ENCODE data around the gene USP40.

USP40 gene

DNA sequence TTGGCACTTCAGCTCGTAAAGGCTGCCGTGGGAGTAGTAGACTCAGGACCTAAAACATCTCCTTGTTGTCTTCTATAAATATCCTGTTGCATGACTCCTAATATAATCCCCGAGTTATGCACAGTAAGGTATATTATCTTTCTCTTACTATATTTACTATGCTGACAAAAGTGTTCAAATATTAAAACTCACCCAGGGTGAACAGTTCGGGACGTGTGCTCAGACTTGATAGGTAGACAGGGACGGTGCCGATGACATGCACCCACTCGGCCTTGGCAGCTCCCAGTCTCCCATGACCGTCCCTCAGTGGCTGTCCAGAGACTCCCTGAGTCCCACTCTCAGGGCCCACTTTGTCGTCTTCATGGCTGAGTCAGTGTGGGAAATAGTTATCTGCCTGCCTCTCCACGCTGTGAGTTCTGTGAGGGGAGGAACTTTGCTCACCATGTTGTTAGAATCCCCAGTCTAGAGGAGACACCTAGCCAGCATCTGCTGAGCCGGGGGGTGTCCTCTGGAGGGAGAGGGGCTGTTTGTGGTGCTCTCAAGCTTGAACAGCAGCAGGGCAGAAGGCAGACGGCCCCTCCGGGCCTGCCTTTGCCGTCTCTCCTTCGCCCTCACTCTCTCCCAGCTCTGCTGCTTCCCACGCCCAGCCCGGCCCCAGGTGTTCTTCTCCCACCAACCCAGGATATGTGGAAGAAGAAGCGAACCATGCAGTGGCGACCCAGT lies 137.2 kb downstream of the USP40 start:
- TF ChIP-seq, protein P1, sequence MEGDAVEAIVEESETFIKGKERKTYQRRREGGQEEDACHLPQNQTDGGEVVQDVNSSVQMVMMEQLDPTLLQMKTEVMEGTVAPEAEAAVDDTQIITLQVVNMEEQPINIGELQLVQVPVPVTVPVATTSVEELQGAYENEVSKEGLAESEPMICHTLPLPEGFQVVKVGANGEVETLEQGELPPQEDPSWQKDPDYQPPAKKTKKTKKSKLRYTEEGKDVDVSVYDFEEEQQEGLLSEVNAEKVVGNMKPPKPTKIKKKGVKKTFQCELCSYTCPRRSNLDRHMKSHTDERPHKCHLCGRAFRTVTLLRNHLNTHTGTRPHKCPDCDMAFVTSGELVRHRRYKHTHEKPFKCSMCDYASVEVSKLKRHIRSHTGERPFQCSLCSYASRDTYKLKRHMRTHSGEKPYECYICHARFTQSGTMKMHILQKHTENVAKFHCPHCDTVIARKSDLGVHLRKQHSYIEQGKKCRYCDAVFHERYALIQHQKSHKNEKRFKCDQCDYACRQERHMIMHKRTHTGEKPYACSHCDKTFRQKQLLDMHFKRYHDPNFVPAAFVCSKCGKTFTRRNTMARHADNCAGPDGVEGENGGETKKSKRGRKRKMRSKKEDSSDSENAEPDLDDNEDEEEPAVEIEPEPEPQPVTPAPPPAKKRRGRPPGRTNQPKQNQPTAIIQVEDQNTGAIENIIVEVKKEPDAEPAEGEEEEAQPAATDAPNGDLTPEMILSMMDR (IDR thresholded peaks at IDR 0.05; ENCODE audit: extremely low read depth, insufficient read depth, missing control alignments): no peak
- in situ Hi-C loops (cut with MboI; ENCODE audit: low pct_unique_long_range_greater_than_20kb, low sequenced_read_pairs, unreplicated experiment): no loop called here
- DNase-seq (ENCODE audit: low spot score): no peak

DNA sequence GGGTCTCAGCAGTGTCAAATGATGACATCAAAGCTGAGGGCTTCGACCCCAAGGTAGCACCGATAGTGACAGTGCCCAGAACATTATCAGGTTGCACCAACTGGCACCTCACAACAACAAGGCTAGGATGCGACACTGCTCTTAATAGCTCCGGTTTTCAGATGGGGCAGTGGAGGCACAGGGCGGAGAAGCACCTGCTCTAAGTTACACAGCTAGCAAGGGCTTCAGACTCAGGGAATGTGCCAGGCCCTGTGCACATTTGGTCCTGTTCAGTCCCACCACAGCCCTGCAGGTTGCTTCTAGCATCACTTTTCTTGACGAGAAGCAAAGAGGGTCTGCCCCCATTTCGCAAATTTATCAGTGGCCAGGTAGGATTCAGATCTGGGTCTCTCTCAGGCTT lies 138.1 kb downstream of the USP40 start:
- DNase-seq (ENCODE audit: low spot score): no peak
- in situ Hi-C loops (cut with MboI; ENCODE audit: low pct_unique_long_range_greater_than_20kb, low sequenced_read_pairs, unreplicated experiment): no loop called here
- TF ChIP-seq, protein P1 (IDR thresholded peaks at IDR 0.05; ENCODE audit: extremely low read depth, insufficient read depth, missing control alignments): no peak

DNA sequence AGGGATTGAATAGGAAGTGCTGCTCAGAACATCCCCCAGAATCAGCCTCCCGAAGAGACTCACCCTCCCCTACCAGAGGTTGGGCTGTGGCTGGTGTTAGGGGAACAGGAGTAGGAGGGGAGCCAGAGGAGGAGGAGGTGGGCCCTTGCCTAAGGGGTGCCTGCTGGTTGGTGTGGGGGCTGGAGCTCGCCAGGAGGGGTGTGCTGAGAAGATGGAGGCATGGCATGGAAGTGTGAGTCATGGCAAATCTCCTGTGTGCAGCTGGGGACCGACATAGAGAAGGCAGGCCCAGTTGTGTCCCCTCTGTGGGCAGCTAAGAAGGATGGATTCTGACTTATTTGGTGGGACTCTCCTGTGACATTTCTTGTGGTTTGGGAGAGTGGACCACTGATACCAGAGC lies 138.6 kb downstream of the USP40 start:
- in situ Hi-C loops (cut with MboI; ENCODE audit: low pct_unique_long_range_greater_than_20kb, low sequenced_read_pairs, unreplicated experiment): no loop called here
- DNase-seq (ENCODE audit: low spot score): no peak
- TF ChIP-seq, protein P1 (IDR thresholded peaks at IDR 0.05; ENCODE audit: extremely low read depth, insufficient read depth, missing control alignments): no peak

DNA sequence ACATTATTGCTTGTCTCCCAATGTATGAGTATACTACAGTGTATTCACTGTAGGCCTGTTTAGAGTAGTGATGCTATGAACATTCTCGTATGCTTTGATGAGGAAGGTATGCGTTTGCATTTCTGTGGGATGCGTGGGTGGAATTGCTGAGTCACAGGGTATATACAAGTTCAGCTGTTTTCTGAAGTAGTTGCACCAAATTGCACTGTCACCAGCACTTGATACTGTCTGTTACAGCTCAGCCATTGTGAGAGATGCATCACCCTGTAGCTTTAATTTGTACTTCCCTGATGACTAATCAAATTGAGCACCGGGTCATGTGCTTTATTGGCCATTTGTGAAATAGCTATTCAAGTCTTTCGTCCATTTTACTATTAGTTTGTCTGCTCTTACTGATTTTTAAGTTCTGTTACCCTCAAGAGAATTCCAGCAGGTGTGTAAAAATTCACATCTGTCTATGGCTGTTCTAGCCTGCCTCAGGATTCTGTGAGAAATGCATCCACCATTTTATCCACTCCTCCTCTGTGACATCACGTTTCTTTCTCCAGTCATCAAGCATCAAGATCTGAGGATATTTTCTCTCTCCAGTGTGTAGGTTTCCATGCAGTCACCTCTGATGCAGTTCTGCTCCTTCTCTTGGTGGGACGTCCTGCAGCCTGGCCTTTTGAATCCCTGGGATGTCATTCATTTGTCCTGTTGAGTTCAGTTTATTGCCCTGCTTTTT lies 139.8 kb downstream of the USP40 start:
- in situ Hi-C loops (cut with MboI; ENCODE audit: low pct_unique_long_range_greater_than_20kb, low sequenced_read_pairs, unreplicated experiment): no loop called here
- TF ChIP-seq, protein P1 (IDR thresholded peaks at IDR 0.05; ENCODE audit: extremely low read depth, insufficient read depth, missing control alignments): no peak
- DNase-seq (ENCODE audit: low spot score): no peak

Measured in GM13977 (cell line).